Neural cell (in vitro differentiated cells): ENCODE data around the gene NACC2. TPM values are rescaled to one million over a fixed set of nuclear protein-coding genes. Genes with fewer than 3 reads are reported as not detected.

ENCODE experiments used
- H2AFZ ChIP-seq: fragments of 200-600, 300-800 bp; sonication (generic), shearing (Covaris generic); 2 replicates; pipeline ENCODE4 v1.6.0; 2014; ENCODE audit warnings: low read depth, mild to moderate bottlenecking, antibody characterized with exemption, low read length, moderate library complexity
- H3F3A ChIP-seq: fragments of 200-600 bp; shearing (Covaris generic); 2 replicates; pipeline ENCODE4 v1.6.1; 2016; ENCODE audit warnings: mild to moderate bottlenecking, moderate library complexity, mixed read lengths, antibody characterized with exemption, low read length; ENCODE audit not compliant: insufficient read depth, poor library complexity, severe bottlenecking
- H3K27ac ChIP-seq: fragments of 200-600, 300-800 bp; sonication (generic), shearing (Covaris generic); 2 replicates; pipeline ENCODE4 v1.5.1; 2014; ENCODE audit warnings: mild to moderate bottlenecking, low read length, moderate library complexity
- H3K27me3 ChIP-seq: fragments of 300-800, 200-600 bp; sonication (generic), shearing (Covaris generic); 2 replicates; pipeline ENCODE4 v1.6.0; 2014; ENCODE audit warnings: mild to moderate bottlenecking, low read depth, low read length, moderate library complexity; ENCODE audit not compliant: insufficient read depth
- H3K36me3 ChIP-seq: fragments of 300-800, 200-600 bp; sonication (generic), shearing (Covaris generic); 2 replicates; pipeline ENCODE4 v1.5.1; 2014; ENCODE audit warnings: mild to moderate bottlenecking, antibody characterized with exemption, low read length, moderate library complexity; ENCODE audit not compliant: insufficient read depth
- H3K4me2 ChIP-seq: fragments of 300-800, 200-600 bp; sonication (generic), shearing (Covaris generic); 2 replicates; pipeline ENCODE4 v1.6.0; 2014; ENCODE audit warnings: mild to moderate bottlenecking, low read length
- H3K4me3 ChIP-seq: fragments of 300-800, 200-600 bp; sonication (generic), shearing (Covaris generic); 2 replicates; pipeline ENCODE4 v1.5.1; 2014; ENCODE audit warnings: mild to moderate bottlenecking, low read length, moderate library complexity
- H3K79me2 ChIP-seq: fragments of 200-600 bp; shearing (Covaris generic); replicated peaks from 2 replicates; pipeline ENCODE4 v1.6.0; 2014; ENCODE audit warnings: mild to moderate bottlenecking, low read length, moderate library complexity; ENCODE audit not compliant: insufficient read depth
- H3K9ac ChIP-seq: fragments of 300-800, 200-600 bp; sonication (generic), shearing (Covaris generic); 2 replicates; pipeline ENCODE4 v1.6.1; 2016; ENCODE audit warnings: mild to moderate bottlenecking, low read length, mixed read lengths
- H3K9me2 ChIP-seq: fragments of 200-600 bp; shearing (Covaris generic); 2 replicates; pipeline ENCODE4 v1.6.1; 2016; ENCODE audit warnings: mild to moderate bottlenecking, low read length, mixed read lengths; ENCODE audit not compliant: insufficient read depth
- H3K9me3 ChIP-seq: fragments of 200-600, 300-800 bp; sonication (generic), shearing (Covaris generic); 2 replicates; pipeline ENCODE4 v1.6.1; 2016; ENCODE audit warnings: mild to moderate bottlenecking, mixed run types, low read length, moderate library complexity, mixed read lengths
- H4K20me1 ChIP-seq: fragments of 200-600 bp; shearing (Covaris generic); 2 replicates; pipeline ENCODE4 v1.6.1; 2016; ENCODE audit warnings: mild to moderate bottlenecking, mixed run types; ENCODE audit not compliant: insufficient read depth
- EP300 ChIP-seq: fragments of 450-650 bp; conservative IDR thresholded peaks from 2 replicates; pipeline ENCODE4 v1.6.1; 2014; ENCODE audit warnings: antibody characterized with exemption, mild to moderate bottlenecking, moderate library complexity; ENCODE audit not compliant: poor library complexity, severe bottlenecking
- EZH2 ChIP-seq: fragments of 200-600, 300-800 bp; shearing (Covaris generic), sonication (generic); IDR thresholded peaks from 2 replicates; pipeline ENCODE4 v1.6.1; 2014; ENCODE audit warnings: antibody characterized with exemption, low read length, borderline replicate concordance, mild to moderate bottlenecking; ENCODE audit not compliant: insufficient read depth, poor library complexity, severe bottlenecking
- MXI1 ChIP-seq: fragments of 450-650 bp; conservative IDR thresholded peaks from 2 replicates; pipeline ENCODE4 v1.6.1; 2014; ENCODE audit warnings: antibody characterized with exemption, mild to moderate bottlenecking; ENCODE audit not compliant: poor library complexity, severe bottlenecking
- POLR2AphosphoS5 ChIP-seq: IDR thresholded peaks from 2 replicates; pipeline ENCODE4 v1.6.1; 2012
- RAD21 ChIP-seq: fragments of 450-650 bp; conservative IDR thresholded peaks from 2 replicates; pipeline ENCODE4 v1.6.1; 2014; ENCODE audit warnings: antibody characterized with exemption, mild to moderate bottlenecking, moderate library complexity
- SMC3 ChIP-seq: fragments of 450-650 bp; conservative IDR thresholded peaks from 2 replicates; pipeline ENCODE4 v1.6.1; 2014; ENCODE audit warnings: antibody characterized with exemption, mild to moderate bottlenecking, moderate library complexity; ENCODE audit not compliant: poor library complexity
- TAF1 ChIP-seq: IDR thresholded peaks from 2 replicates; pipeline ENCODE4 v1.6.1; 2012; ENCODE audit warnings: low read depth
- polyA plus RNA-seq: library from polyadenylated mRNA; depleted of rRNA; stranded (reverse); fragments of >200 nt; gene quantifications from 2 replicates; pipeline ENCODE4 v1.2.3, GENCODE V29; 2014
- TF ChIP-seq, protein P1 (sequence below): fragments of 450-650 bp; IDR thresholded peaks from 2 replicates; pipeline ENCODE4 v1.5.1; 2014; ENCODE audit warnings: antibody characterized with exemption, mild to moderate bottlenecking, moderate library complexity; ENCODE audit not compliant: poor library complexity, severe bottlenecking
- TF ChIP-seq, protein P2 (sequence below): IDR thresholded peaks from 2 replicates; pipeline ENCODE4 v1.6.1; 2012; ENCODE audit warnings: borderline replicate concordance

Gene NACC2
- polyA plus RNA-seq, 1 donor from 2014 or later = 1.7 TPM

DNA sequence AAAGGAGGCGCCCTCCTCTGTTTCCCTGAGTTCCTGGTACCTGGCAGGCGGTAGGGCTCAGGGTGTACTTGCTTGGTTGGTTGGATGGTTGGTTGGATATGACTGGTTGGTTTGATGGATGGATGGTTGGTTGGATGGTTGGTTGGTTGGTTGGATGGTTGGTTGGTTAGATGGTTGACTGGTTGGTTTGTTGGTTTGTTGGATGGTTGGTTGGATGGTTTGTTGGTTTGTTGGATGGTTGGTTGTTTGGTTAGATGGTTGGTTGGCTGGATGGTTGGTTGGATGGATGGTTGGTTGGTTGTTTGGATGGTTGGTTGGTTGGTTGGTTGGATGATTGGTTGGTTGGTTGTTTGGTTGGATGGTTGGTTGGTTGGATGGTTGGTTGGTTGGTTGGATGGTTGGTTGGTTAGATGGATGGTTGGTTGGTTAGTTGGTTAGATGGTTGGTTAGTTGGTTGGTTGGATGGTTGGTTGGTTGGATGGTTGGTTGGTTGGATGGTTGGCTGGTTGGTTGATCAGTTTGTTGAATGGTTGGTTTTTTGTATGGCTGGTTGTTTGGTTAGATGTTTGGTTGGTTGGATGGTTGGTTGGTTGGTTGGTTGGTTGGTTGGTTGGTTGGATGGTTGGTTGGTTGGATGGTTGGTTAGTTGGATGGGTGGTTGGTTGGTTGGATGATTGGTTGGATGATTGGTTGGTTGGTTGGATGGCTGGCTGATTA, 30.0 kb upstream of the NACC2 start:
- Histone ChIP-seq H3K36me3 (no peaks in the 10 kb centered on the region), H3K27ac (no peak overlapping the region), H3K79me2 (no peaks in the 10 kb centered on the region), H2AFZ (no peak overlapping the region), H3K4me3 (no peak overlapping the region), H3K9me3 (no peaks in the 10 kb centered on the region), H3K9ac (no peak overlapping the region), H3K27me3 (no peaks in the 10 kb centered on the region), H4K20me1 (no peaks in the 10 kb centered on the region), H3K9me2 (no peaks in the 10 kb centered on the region), H3K4me2 (no peak overlapping the region), H3F3A (no peaks in the 10 kb centered on the region)
- TF ChIP-seq TAF1 (no peak), POLR2AphosphoS5 (no peak), EZH2 (no peak), EP300 (no peak), MXI1 (no peak), SMC3 (no peak), RAD21 (no peak)
- TF ChIP-seq, protein P1, sequence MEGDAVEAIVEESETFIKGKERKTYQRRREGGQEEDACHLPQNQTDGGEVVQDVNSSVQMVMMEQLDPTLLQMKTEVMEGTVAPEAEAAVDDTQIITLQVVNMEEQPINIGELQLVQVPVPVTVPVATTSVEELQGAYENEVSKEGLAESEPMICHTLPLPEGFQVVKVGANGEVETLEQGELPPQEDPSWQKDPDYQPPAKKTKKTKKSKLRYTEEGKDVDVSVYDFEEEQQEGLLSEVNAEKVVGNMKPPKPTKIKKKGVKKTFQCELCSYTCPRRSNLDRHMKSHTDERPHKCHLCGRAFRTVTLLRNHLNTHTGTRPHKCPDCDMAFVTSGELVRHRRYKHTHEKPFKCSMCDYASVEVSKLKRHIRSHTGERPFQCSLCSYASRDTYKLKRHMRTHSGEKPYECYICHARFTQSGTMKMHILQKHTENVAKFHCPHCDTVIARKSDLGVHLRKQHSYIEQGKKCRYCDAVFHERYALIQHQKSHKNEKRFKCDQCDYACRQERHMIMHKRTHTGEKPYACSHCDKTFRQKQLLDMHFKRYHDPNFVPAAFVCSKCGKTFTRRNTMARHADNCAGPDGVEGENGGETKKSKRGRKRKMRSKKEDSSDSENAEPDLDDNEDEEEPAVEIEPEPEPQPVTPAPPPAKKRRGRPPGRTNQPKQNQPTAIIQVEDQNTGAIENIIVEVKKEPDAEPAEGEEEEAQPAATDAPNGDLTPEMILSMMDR = no peak
- TF ChIP-seq, protein P2, sequence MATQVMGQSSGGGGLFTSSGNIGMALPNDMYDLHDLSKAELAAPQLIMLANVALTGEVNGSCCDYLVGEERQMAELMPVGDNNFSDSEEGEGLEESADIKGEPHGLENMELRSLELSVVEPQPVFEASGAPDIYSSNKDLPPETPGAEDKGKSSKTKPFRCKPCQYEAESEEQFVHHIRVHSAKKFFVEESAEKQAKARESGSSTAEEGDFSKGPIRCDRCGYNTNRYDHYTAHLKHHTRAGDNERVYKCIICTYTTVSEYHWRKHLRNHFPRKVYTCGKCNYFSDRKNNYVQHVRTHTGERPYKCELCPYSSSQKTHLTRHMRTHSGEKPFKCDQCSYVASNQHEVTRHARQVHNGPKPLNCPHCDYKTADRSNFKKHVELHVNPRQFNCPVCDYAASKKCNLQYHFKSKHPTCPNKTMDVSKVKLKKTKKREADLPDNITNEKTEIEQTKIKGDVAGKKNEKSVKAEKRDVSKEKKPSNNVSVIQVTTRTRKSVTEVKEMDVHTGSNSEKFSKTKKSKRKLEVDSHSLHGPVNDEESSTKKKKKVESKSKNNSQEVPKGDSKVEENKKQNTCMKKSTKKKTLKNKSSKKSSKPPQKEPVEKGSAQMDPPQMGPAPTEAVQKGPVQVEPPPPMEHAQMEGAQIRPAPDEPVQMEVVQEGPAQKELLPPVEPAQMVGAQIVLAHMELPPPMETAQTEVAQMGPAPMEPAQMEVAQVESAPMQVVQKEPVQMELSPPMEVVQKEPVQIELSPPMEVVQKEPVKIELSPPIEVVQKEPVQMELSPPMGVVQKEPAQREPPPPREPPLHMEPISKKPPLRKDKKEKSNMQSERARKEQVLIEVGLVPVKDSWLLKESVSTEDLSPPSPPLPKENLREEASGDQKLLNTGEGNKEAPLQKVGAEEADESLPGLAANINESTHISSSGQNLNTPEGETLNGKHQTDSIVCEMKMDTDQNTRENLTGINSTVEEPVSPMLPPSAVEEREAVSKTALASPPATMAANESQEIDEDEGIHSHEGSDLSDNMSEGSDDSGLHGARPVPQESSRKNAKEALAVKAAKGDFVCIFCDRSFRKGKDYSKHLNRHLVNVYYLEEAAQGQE = no peak

DNA sequence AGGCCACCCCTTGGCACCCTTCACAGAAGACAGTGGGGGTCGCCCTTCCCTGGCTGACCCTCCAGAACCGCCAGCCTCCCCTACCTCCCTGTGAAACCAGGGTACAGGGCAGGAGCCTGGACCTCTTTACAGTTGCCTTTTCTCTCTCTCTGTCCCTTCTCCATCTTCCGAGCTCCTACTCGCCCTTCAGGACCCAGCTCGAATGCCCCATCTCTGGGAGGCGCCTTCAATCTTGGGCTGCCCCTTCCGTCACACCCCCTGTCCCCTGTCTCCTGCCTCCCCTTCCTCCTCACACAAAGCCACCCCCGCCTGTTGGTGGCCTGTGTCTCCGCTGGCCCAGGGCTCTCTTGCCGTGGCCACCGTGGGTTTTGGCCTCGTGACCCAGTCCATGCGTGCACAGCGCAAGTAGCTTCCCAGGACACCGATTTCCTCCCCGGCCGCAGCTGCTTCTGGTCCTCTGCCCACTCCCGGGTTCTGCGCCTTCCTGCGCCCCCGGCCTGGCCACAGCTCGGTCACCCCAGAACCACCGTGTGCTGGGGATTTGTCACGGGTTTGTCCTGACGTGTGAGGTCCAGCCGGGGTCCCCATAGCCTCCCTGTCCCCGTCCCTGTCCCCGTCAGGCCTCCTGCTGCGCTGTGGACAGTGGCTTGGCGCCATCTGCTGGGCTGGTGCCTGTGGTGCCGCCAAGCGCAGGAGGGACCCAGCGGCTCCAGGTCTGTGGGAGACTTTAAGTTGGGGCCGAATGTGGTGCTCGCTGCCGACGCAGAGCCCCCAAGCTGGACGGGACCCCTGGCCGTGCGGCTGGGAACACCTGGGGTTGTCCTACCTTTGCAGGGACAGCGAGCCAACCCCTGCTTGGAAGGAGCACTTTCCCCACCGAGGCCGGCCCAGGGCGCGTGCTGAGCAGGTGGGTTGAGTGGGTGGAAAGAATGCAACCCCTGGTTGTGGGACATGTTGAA, 27.6 kb upstream of the NACC2 start:
- H3K9me3 ChIP-seq = no peaks in the 10 kb centered on the region
- peak overlapping the region; percentile 15 for H3K9ac ChIP-seq
- H3K79me2 ChIP-seq = no peaks in the 10 kb centered on the region
- no peaks in the 10 kb centered on the region for H3K27me3 ChIP-seq
- no peak overlapping the region for H2AFZ ChIP-seq
- H3K9me2 ChIP-seq = no peaks in the 10 kb centered on the region
- H3K4me3 ChIP-seq = no peak overlapping the region
- no peaks in the 10 kb centered on the region for H3K36me3 ChIP-seq
- no peak for TF ChIP-seq TAF1
- no peak for TF ChIP-seq EZH2
- TF ChIP-seq, protein P1 = peak; percentile 98
- TF ChIP-seq EP300 = no peak
- peak; percentile 97 for TF ChIP-seq RAD21
- TF ChIP-seq SMC3 = peak; percentile 99
- TF ChIP-seq, protein P2 = no peak
- TF ChIP-seq POLR2AphosphoS5 = no peak
- peak; percentile 35 for TF ChIP-seq MXI1
- H4K20me1 ChIP-seq = no peaks in the 10 kb centered on the region
- H3F3A ChIP-seq = no peaks in the 10 kb centered on the region
- no peak overlapping the region for H3K27ac ChIP-seq
- H3K4me2 ChIP-seq = no peak overlapping the region
